GM20431 (cell line): ENCODE results near the gene MOG.

Experiments
- in situ Hi-C: fragments of 300-500 bp; cut with MseI, MboI; formaldehyde crosslinking; loops from one replicate; pipeline ENCODE4 v1.15.0; 2020; ENCODE audit warnings: low sequenced_read_pairs; ENCODE audit not compliant: unreplicated experiment

Gene MOG

DNA sequence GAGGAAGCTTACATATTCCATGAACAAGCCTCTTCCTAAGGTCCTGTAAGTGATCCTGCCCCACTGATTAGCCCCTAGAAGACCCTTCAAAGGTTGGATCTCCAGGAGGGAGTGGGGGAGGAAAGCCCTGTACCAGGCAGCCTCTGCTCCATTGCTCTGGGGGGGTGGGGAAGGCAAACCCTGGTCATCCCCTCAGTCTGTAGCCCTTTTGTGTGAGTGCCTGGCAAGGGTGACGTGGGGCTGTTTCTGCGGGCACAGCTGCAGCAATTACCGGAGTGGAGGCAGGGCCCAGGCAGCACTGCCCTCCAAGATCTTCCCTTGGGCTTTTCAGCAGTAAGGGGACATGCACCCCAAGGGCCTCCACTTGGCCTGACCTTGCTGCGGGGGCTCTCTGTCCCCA is at the start of gene MOG:
MOG (plus strand) TSS at position 295 of the 400 bp plus-strand sequence. CDS start 118 bp downstream, outside the sequence.
- in situ Hi-C loops = no loop called here

DNA sequence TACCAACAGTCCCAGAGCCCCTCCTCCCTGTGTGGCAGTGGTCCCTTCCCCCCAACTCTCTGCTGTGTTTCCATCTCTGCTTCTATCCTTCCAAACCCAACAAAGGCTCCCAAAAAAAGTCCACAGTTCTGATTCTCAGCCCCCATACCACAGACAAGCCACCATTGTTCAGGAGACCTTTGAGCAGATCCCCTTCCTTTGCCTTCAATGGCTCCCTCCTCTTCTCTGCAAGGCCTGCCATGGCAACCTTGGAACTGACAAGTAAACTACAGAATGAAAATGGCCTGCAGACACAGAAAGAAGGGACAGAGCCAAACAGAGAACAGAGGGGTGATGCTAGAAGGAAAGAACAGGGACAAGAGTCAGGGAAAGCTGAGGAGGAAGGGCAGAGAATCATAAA is 48.8 kb upstream of the MOG start:
- in situ Hi-C loops = no loop called here

DNA sequence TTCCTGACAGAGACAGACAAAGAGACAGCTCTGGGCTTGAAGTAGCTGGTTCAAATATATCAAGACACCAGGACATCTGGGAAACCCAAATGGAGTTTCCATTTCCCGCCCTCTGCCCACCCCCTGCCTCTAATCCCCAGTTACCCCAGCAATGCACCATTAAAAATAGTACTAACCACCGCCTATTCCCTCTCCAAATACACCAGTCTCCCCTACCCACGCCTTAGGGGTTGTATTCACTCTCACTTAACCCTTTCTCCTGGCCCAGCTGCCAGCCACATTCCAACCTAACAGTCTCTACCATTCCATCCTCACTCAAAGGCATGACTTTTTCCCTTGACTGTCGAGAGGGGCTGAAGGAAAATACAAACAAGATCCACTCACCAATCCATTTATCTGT is 46.4 kb upstream of the MOG start:
- in situ Hi-C loops = no loop called here

DNA sequence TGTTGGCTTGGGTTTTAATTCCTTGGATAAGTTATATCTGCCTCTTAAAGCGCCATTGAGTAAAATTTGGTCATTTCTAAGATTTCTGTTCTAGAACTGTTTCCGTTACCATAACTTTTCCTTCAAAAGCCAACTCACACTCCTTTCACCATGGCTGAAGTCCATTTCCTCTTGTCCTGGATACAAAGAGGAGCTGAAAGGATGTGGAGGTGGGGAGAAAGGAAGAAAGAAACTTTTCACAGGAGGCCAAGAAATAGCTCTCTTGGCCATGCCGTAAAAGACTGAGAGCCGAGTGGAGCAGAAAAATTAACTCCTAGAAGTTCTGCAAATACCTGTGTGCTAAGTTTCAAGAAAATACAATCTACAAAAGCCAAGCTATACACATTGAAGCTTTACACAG is 45.5 kb upstream of the MOG start:
- in situ Hi-C loops = no loop called here

DNA sequence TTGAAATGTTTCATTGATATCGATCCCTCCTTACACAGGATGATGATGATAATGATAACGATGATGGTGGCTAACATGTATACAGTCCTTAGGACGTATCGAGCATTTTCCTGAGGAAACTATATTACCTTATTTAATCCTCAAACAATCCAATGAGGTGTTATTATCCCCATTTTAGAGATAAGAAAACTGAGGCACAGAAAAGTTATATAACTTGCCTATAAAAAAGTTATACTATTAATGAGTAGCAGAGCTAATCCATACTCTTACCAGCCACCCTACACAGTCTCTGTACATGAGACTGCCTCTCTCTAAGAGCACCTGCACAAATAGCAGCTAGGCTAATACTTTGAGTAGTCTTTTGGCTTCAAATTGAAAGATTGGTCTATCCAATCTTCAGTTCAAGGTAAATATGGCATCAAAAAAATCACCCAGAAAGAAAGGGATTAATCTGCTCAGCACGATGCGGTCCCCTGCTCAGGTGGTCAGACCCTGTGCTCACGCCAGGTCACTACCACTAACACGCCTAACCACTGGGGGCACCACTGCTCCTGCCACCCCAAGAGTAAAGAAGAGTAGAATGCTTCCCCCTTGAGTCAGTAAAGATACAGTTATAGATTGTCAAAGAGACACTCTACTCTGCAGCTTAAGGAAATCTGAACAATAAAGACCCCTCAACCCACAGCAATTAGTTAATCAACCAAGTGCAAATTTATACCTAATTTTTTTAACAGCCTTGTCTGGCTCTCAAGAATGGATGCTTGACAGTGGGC is 38.9 kb upstream of the MOG start:
- in situ Hi-C loops = no loop called here

DNA sequence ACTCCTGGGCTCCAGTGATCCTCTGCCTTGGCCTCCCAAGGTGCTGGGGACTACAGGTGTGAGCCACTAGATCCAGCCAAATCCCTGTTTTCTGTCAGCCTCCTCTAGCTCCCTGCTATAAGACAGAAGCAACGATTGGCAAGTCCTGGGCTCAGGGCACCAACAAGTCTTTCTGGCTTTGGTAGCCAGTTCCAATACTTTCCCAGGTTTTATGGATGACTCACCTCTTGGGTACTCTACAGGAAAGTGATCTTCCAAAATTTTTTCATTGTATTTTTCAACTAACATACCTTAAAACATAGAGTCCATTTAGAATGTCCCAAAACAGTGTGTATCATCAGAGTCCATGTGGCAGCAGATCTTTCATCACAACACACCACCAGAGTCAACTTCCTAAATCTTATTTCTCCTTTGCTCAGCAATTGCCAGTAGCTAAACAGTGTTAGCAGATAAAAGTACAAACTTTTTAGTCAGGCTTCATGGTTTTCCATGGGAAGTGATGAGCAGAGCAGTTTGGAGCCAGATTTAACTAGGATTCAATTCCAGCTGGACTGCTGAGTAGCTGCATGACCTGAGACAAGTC is 37.2 kb upstream of the MOG start:
- in situ Hi-C loops = no loop called here

DNA sequence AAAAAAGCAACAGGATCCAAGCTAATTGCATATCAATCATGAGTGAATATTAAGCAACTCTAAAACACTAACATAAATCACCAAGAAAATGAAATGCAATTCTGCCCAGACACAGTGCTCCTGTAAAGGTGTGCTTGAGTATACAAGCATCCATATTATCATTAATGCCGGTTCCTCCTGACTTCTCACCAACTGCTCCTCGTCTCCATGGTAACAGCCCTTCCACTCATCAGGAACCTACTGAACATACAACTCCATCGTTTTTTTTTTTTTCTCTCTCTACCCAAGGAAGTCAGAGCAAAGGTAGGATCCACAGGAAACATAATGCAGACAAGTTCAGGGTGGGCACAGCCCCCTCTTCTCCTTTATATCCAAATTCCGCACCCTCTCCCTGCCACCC is 36.3 kb upstream of the MOG start:
- in situ Hi-C loops = no loop called here

DNA sequence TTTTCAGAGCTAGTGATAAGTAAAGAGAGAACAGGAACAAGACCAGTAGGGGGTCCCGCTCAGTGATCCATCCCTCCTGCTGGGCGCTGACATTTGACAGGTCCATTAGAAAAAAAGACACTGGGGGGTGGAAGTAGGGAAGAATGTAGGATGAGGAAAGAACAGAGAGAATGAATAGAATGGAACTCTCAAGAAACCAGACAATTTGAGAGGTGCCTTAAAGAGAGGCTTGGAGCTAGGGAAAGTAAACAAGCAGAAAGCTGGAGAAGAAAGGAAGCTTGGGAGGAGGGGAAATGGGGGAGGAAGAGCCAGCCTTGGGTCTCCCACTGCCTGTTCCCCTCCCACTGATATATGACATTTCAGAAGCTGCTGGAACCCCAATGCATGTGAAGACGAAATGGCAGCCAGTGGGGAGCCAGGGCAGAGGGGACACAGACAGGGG is 32.4 kb upstream of the MOG start:
- in situ Hi-C loops = no loop called here

DNA sequence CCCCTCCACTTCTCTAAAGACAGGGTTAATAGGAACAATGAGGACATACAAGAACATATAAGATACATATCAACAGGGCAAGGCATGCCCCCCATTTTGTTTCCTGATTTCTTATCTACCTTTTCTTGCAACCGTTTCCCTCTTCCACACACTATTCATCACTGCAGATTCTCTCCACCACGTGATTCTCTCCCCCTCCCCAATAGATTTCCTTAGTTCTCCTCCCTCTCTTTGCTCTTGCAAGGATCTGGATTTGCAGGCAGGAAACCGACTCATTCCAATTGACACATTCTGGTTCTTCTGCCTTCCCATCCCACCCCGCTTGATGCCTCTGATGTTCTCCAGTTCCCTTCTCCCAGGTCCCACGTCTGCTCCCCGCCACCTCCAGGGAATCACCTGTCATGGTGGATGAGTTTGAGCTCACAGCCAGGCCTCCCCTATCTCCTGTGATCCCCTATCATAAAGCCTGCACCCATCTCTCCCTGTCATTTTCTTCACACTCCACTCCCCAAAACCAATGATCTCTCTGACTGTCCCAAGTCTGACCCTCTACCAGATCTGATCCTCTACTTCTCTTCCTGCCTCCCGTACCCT is 31.5 kb upstream of the MOG start:
- in situ Hi-C loops = no loop called here

DNA sequence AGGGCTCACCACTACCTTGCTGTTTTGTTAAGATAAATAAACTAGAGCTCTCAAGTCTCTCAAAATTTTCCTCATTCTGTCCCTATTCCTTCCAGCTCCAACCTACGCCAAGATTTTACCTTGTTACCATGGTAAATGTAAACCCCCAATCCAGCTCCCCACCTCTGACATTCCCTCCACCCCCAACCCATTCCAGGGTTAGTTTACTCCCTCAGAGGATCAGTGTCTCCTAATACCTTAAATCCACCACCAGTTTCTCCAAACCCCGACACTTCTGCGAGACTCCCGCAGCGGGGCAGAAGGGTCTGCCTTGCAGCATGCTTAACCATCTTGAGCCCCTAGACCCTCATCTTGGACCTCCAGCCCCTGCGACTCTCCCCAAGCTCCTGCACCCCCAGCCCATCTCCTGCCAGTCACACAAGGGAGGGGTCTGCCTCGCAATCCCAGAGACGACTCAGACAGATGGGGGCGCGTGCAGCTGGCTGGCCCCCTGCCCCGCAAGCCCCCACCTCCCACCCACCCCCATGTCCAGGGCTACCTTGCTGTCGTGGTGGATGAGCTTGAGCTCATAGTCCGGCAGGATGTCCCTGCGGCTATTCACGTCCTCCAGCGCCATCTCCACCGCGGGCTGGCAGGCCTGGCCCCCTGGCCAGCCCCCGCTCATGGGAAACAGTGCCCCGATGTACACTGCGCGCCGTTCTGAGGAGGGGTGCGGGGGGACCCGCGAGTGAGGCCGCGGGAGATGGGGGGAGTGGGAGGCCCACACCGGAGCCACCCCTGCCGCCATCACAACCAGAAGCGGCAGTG is 29.7 kb upstream of the MOG start:
- in situ Hi-C loops = no loop called here

DNA sequence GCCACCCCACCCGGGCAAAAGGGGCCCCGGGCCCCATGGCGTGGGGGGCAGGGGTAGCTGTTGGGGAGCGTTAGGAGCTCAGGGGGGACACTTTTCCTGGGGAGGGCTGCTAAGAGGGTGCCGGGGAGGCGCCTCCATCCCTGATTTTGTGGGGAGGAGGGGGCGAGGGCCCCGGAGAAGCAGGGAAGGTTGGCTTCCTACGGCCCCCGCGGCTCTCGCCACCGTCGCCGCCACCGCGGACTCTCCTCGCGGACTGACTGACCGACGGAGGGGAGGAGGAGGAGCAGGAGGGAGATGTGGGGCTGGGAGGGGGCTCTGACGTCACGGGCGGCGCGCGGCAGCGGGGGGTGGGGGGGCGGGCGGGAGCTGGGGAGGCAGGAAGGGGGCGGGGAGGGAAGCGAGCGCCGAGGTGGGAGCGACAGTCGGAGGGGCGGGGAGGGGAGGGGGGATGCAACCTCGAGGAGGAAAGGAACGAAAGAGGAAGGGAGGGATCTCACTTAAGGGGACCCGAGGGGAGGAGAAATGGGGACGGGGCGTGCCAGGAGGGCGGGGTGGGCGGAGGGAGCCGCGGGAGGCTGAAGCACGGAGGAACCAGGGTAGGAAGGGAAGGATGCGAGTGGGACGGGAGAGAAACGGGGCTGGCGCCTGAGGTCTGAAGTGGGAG is 29.0 kb upstream of the MOG start:
- in situ Hi-C loops = no loop called here

DNA sequence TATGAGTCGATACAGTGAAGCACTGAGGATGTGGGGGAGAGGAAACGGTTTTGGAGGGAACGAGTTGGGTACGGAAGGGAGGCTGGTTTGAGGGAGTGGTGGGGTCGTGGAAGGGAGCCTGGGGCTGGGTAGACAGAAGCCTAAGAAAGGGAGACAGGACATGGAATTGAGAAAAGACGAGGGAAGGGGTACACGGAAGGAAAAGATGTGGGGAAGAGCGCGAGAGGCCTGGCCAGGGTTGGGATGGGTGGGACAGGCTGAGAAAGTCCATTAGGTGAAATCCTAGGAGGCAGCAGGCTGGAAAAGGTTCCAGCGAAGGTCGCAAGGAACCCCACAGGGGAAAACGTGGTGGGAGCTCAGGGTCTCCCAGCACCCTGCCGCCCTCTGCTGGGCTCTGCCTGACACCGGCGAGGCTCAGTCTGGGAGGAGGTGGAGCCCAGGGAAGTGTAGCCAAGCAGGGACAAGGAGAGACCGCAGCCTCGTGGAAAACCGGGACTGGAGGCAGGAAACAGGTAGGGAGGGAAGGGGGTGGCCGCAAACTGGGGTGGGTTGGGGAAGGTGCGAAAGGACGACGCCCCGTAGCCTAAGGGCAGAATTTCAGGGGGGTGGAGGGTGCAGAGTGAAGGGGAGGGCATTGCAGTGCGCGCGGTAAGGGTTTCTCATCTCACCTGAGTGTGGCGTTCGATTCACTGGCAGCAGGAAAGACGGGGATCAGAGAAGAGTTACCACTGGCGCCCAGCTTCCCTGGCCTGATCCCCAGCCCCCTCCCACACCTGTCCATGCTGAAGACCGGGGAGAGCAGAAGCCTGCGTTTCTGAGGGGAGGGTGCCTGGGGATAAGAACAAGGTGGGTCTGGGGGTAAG is 28.2 kb upstream of the MOG start:
- in situ Hi-C loops = no loop called here

DNA sequence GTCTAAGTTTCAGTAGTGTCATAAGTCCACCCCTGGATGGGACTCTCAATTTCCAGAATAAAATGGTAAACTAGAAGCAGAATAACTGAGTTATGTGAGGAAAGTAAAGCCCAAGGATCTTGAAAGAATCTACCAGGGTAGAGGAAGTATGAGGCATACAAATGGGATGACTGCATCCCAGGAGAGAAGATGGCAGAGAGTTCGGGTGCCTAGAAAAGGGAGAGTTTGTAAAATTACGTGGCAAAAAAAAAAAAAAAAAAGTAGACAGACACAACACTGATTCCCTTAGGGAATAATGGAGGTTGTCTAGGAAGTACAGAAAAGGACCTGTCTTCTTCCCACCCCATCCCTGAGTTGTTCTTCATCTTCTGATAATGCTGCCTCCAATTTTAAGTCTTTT is 27.3 kb upstream of the MOG start:
- in situ Hi-C loops = no loop called here

DNA sequence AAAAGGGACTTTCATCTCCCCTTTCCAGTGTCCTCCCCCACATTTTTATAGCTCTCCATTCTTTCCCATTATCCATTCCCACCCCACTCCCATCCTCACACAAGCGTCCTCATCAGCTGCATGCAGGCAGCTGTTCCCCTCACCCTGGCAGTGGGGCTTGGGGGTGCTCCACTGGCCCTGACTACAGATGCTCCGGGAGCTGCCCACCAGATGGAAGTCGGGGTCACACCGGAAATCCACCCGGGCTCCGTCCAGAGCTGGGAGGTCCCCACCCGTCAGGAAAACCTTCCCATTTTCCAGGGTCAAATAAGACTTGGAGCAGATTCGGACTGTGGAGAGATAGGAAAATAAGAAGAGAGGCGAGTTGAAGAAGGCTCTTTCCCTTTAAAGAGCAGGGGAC is 26.6 kb upstream of the MOG start:
- in situ Hi-C loops = no loop called here

DNA sequence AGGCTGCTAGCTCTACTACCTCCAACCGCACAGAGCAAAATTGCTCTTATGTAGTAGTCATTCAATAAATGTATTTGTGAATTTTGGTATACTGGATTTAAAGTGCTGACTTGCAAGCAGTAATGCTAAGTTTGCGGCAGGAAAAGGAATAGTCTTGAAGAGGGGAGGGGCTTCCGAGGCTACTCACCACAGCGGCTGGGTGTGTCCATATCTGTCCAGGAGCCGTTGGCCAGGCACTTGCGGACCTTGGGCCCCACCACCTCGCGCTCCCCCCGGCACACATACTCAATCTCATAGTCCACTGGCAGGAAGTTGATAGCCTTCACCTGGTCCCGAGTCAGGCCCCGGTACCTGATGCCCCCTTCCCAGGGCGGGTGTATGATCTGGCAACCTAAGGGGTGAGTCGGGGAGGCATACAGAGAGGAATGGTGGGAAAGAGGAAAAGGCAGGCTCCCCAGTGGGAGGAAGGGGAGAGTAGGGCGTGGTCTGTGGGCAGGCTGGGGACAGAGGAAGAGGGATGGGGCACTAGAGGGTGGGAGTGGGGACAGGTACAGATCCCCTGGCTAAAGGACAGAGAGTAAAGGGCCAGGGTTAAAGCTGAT is 25.6 kb upstream of the MOG start:
- in situ Hi-C loops = no loop called here

DNA sequence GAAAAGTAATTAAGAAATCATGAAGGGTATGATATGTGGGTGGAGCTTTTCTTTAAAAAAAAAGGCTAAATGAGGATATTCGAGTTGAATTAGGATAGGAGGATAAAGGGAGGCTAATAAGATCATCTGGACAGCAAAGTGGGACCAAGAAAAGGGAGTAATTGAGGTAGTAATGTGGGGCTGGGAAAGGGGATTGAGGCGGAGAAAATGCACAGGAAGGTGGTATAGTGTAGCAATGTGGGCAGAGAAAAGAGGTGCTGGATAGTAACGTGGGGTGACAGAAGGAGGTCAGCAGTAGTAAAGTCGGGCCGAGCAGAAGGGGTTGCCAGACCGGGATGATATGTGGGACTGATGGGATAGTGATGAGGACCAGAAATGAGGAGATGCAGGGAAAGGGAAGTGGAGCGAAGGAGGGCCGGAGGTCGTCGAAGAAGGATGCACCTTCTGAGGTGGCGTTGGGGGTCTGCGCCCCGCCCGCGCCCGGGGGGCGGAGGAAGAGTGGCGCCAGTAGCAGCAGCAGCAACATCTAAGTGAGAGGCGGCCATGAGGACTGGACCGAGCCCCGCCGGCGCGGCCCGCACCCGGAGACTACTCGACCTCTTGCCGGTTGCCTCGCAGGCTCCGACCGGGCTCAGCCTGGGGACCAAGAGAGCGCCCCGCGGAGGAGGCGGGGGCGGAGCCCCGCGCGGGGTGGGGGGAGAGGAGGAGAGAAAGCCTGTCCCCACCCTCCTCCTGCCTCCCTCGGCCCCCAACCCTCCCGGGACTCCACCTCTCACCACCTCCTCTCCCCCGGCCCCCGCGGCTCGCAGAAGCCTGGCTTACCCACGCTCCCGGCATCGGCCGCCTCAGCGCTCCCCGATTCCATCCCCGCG is 24.8 kb upstream of the MOG start:
- in situ Hi-C loops = no loop called here

DNA sequence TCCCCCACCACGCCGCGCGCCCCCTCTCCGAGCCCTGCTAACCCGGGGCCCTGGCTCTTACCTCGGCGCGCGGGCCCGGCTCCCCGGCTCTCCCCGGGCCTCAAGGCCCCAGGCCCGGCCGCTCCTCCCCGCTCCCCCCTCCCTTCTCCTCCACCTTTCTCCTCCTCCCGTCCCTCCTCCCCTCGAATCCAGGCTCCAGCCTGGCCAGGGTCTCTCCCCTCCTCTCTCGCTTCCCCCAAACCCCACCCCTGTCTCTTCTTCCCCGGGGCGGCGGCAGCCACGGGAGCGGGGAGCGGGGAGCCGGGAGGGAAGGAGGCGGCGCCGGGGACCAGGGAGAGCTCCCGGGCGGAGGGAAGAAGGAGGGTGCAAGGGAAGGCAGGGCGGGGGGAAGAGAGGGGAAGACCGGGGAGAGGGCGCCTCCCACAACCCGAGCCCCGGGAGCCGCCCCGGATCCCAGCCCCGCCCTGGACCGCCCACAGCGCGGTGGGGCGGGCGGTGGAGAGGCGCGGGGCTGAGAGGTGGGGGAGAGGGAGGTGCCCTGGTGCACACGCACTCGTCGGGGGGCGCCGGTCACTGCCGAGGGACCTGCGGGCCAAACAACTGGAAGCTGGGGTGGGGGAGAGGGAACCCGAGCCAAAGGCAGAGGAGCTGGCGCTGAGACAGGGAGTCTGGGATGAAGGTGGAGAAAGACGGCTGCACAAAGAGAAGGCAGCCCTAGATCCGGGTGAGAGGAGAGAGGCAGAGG is 23.9 kb upstream of the MOG start, which contains the start of gene GABBR1:
GABBR1 (minus strand) TSS at position 395 of the 745 bp plus-strand sequence. CDS start 798 bp downstream, outside the sequence.
- in situ Hi-C loops = no loop called here
